Amygdala (tissue), 56 donors: ENCODE data around the gene CLCNKB.

Source experiments
- DNase-seq, 56 donors: peaks; one replicate each; lab custom pipeline; 2025; lab: John Stamatoyannopoulos, UW

The CLCNKB gene

DNA sequence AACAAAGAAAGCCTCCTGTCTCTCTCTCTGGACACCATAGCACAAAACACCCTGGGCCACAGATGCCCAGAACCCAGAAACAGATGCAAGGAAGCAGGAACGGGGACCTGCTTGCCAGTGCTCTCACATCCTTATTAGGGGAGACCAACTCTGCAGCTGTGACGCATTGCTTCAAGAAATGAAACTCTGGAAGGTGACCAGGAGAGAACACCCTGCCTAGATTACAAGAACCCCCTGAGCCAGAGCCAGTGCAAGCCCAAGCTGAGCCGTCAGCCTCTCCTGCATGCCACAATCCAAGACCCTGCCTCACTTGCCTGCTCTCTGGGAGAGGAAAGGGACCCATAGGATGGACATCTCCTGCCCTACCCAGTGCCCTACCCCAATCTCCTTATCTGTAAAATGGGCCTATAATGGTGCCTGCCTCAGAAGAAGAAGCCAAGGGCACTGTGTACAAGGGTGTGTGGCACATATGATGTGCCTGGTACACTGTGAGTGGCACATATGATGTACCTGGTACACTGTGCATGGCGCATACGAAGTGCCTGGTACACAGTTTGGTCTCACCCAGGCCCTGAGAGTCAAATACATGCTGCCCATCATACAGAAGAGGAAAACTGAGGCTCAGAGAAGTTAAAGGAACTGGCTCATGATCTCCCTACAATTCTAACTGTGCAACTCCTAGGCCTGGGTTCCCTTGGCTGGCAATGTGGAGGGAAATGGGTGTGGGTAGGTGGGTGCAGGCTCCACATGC lies 46.7 kb downstream of the CLCNKB start:
- no peak for DNase-seq

DNA sequence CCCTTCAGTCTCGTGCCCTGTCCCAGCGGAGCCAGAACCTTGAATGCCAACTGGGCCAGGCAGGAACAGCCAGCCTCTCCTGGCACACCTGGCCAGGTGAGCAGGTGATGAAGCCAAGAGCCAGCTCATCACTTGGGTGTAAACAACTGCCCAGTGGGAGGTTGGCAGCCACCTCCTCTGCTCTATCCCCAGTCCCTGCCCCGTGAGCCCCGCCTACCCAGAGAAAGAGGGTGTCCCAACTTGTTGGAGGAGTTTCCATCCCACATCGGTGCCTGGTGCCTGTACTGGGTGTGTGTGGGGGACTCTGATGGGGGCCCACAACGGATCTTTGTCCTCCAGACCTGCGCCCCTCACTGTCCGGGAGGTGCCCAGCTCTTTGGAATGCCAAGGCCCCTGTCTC lies 47.7 kb downstream of the CLCNKB start:
- DNase-seq, result no peak

- no peak for DNase-seq
Measured at GRCh38 chr1:16092097-16092922, 48.7 kb downstream of the CLCNKB start.

- no peak for DNase-seq
Measured at GRCh38 chr1:16092923-16093511, 49.4 kb downstream of the CLCNKB start.

- no peak for DNase-seq
Measured at GRCh38 chr1:16093611-16094010, 50.0 kb downstream of the CLCNKB start.

DNA sequence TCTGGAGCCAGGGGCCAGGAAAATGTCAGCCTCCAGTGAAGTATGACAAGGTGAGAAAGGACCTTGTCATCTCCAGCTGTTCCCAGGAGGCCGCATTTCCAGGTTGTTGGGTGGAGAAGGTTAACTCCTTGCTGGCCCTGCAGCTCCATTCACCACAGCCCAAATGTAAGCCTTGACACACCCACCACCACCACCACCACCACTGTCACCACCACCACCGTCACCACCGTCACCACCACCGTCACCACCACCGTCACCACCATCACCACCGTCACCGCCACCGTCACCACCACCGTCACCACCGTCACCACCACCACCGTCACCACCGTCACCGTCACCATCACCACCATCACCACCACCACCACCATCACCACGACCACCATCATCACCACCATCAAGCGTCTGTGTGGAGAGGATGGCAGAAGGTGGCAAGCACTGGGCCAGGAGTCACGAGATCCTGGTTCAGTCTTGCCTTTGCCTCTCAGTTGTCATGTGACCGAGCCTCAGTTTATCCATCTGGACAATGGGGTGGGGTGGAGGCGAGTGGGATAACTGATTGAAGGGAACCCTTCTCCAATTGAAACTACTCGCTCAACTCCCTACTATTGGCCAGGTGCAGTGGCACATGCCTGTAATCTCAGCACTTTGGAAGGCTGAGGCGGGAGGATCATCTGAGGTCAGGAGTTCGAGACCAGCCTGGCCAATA lies 51.0 kb downstream of the CLCNKB start:
- DNase-seq, result no peak

DNA sequence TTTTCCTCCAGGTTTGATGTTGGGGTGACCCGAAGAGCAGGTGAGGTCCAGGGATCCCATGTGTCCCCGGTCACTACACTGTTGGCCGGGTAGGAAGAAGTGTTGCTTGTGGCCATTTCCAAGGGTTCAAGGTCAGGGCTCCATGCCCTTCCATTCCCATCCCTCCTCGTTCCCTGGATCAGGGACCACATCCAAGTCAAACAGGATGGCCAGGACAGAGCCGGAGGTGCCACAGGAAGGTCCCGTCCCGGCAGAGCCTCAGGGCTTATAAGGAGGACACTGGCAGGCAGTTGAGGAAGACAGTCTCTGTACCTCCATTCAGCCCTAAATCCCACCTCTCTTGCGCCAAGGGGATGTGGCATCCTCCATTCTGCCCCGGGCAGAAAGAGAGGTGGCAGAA lies 51.9 kb downstream of the CLCNKB start:
- no peak for DNase-seq

DNA sequence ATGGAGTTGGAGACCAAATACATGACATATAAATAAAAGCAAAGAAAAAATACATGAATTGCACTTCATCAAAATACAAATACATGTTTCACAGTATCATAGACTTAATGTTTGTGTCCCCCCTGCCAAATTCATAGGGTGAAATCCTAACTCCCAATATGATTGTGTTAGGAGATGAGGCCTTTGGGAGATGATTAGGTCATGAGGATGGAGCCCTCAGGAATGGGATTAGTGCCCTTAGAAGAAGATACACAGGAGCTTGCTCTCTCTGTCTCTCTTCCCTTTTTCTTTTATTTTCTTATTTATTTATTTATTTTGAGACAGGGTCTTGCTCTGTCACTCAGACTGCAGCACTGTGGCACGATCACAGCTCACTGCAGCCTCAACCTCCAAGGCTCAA lies 55.8 kb downstream of the CLCNKB start:
- DNase-seq, result no peak

DNA sequence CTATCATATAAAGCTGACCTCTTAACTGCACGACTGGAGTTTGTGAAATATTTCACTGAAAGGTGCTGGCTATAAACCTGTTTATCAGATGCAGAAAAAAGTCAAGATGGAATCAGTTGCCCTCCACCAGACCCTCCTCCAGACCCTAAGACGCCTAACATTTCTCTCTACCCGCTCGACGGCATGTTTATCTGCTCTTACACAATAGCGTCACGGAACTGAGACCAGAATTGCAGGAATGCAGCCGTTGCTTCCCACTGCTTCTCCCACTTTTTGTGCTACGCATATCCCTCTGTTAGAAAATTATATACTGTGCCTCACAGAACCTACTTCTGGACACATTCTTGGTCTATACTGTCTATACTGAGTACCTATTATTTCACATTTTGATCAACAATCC lies 58.0 kb downstream of the CLCNKB start:
- DNase-seq, result no peak
